HG02938 (cell line): Measurements from ENCODE around the gene RPS6KA2.

Experiments used
- ATAC-seq: cut with Tn5 transposase; IDR thresholded peaks from one replicate; pipeline ENCODE4 v1.9.1; 2021; ENCODE audit warnings: mild to moderate bottlenecking, moderate library complexity; ENCODE audit not compliant: unreplicated experiment

The RPS6KA2 gene

DNA sequence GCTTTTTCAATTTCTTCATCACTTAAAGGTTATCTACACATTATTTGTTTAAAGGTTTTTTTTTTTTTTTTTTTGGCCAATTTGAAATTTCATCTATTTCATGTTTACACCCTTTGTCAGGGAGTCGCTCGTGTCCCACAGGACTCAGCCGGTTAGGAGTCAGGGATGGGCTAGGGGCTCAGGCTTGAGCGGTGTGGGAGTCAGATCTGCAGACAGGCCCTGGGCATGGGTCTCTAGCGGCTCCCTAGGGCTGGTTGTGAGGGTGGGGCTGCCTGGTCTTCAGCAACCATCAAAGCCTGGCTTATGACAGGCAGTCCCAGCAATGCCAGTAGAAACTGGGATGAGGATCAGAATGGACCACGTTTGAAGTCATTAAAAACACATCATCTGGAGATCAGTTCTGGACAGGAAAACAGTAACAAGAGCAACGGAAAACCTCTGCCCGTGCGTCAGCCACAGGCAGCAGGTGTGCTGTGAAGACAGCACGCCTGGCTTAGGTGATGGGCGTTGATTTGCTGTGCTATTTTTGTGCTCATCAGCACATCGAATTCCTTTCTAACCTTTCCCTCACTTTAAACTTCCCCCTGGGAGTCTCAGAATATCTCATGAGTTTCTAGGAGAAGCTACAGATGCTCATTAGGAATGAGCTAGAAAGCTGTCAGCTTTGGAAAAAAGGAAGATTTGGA is 153.0 kb downstream of the RPS6KA2 start:
- ATAC-seq, result no peak

DNA sequence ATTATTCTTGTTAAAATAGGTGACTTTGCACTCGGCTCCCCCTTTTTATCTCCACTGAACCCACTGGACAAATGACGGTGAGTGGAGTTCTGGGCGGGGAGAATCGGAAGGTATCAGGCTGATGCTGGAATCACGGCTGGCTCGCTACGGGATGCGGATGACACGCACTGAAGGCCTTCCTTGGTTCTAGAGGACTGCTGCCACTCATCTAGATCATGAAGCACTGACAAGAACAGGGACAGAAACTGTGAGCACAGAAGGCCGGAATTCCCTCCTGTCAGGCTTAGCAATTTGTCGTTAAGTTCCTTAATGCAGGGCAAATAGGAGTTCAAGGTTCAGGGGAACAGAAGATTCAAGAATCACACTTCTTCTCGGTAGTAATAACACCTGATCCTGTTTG is 154.4 kb downstream of the RPS6KA2 start:
- no peak for ATAC-seq

DNA sequence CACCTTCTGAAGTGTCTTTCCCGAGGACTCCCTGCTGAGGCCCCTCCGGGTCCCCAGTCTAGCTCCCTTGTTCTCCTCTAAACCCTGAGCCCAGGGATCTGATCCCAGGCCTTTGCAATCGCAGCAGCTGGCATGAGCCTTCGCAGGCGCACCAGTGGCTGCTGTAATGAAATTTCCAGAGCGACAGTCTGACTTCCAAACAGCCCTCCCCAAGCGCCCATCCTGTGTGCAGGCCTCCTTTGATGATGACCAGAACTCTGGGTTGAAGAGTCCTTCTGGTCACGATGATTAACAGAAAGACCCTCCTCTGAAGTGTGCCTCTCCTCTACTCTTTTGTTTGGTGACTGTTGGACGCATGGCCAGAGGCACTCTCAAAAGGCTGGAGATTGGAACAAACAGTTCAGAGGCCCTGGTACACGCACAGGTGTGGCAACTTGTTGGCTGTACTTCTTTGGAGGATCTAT is 155.2 kb downstream of the RPS6KA2 start:
- ATAC-seq, result no peak

DNA sequence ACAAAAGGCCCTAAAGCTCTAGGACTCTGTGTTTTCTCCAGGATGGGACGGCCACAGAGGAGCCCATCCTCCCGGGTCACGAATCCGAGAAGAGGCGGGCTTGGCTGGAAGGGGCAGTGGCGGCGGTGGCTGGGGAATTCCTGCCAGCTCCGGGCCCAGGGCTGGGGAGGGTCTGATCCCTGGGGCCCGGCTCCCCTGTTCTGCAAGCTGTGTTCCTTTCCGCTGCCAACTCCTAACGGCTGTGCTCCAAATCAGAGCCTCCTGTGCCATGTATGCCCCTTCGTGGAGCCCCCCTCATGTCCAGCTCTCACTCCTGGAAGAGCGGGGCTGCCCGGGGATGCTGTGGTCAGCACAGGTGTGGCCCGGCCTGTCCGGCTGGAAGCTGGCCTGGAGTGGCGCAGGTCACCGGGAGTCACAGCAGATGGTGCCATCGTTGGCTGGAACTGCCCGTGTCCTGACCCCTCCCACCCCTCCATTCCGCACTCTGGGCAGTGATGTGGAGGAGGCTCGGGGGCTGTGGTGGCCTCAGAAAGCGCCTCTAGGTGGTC is 156.1 kb downstream of the RPS6KA2 start:
- no peak for ATAC-seq

DNA sequence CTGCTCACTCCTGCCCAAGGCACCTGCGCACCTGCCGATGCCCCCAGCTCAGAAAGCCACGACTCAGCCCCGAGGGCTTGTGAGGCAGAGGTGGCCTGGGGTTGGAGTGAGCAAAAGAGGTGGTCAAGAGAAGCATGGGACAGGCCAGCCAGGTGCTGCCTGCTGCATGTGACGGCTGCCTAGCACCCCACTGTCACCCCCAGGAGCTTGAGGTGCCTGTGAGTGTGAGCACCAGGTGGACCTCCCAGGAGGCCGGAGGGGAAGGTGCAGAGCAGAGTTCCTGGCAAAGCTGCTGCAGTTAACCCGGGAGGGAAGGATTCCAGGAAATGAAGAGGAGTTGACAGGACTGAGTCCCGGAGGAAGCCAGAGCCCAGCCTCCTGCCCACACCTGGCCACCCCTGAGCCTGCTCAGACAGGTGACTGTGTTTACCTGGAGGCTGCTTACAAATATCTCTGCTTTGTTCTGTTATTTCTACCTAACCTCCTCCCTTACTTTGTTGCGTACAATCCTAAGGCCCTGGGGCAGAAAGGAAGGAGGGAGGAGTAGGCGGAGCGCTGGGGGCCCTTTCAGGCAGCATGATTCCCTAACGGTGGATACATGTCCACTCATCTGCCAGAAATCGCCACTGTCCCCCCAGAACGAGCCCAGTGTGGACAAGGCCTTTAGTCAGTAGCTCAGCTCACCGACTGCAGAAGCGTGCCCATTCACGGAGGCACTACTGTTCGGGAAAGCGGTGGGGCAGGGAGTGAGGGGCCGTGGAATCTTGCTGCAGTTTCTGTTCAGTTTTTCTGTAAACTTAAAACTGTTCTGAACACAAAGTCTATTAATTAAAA is 156.8 kb downstream of the RPS6KA2 start:
- ATAC-seq, result no peak

DNA sequence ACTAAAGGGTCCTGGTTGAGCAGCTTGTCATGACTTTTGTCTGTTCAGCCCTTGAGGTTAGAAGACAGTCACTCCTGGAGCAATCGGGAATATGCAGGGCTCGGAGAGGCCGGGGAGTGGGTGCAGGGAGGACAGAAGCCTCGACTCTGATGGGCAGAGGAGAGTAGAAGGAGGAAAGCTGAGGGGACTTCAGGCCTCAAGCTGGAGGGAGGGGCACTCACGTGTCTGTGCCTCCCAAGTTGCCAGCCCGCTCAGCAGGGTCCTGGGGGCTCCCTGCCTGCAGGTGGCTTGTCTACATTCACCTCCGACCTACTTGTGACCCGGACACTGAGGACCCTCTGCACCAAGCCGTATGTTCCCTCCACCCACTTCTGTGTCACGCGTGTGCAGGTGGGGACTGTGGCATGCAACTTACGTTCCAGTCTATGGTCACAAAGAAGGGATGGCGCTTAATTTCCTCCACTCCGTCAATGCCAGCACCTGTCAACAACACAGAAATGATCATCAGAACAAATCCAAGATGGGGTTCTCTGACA is 157.6 kb downstream of the RPS6KA2 start:
- no peak for ATAC-seq

DNA sequence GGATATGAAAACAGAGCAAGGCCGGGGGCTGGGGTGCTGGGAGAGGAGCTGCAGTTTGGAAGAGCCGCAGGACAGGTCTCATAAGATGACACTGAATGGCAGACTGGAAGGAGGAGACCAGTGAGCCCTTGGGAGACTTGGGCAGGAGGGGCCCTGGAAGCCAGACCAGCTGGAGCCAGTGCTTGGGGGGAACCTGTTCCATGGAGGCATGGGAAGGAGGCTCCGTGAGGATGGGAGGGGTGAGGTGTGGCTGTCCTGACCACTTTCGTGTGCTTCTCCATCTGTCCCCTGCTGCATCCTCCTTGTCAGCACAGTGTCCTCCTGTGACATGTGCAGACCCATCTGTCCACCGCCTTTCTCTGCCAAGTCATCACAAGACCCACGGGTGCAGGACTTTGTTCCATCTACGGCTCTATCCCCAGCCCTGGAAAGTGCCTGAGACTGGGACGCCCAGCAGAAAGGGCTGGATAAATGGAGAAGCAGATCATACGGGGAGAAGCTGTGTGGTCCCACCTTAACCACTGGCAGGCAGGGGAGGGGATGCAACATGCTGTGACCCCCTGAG is 159.5 kb downstream of the RPS6KA2 start:
- no peak for ATAC-seq

DNA sequence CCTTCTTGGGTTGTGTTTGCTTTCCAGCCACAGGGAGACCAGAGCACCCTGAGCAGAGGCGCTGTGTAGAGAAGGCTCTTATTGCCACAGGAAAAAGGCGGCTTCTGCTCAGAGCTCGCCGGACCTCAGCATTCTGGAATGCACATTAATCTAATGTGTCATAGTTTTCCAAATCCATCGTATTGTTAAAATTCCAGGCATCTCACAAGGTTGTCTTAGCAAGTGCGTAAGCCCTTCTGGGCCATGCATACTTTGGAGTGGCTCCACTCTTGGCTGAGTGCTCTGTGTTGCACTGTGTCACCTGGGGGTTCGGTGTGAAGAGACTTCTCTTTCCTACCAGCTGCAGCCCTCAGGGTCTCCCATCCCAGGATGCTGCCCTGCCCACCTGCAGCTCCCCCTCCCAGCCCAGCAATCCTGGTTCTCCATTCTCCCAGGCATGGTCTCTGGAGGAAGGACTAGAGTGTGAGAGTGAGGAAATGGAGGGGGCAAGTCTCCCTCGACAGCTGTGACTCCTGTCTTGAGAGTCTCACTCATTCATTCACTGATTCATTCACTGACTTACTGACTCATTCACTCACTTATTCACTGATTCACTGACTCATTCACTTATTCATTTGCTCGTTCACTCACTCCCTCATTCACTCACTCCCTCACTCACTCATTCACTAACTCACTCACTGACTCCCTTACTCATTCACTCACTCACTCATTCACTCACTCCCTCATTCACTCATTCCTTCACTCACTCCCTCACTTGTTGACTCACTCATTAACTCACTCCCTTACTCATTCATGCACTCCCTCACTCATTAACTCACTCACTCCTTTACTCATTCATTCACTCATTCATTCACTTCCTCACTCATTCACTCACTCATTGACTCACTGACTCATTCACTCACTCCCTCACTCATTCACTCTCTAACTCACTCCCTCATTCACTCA is 160.6 kb downstream of the RPS6KA2 start:
- no peak for ATAC-seq

DNA sequence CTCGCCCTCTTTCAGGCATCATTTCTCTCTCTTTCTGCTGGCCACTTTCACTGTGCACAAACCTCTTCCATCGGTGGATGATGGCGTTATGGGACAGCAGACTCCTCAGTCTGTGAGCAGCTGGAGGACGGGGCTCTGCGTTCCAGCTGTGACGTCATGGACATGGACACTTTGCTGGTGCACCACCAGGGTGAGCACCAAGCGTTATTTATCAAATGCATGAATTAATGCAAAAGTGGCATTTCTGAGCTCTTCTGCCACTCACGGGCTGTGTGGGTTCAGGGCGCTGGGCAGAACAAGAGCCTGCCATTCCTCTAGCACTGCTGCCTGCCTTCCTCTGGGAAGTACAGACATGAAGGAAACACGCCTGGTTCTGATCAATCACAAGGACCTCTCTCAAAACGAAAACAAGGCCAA is 161.4 kb downstream of the RPS6KA2 start:
- ATAC-seq, result no peak

DNA sequence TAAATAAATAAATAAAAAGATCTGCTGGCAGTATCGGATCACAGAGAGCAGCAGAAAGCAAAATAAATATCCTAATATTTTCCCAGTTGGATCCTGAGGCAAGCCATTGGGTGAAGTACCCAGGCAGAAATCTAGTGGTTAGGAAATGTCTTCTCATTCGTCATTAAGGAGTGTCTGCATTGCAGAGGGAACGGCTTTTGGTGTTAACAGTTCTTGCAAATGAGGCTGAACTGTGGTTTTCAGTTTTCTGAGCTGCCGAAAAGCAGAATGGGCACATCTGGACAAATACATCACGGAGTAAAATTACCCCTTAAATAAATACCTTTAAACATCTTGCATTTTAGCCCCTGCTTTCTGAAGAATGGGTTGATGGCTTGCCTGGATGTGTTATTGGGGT is 162.1 kb downstream of the RPS6KA2 start:
- no peak for ATAC-seq

DNA sequence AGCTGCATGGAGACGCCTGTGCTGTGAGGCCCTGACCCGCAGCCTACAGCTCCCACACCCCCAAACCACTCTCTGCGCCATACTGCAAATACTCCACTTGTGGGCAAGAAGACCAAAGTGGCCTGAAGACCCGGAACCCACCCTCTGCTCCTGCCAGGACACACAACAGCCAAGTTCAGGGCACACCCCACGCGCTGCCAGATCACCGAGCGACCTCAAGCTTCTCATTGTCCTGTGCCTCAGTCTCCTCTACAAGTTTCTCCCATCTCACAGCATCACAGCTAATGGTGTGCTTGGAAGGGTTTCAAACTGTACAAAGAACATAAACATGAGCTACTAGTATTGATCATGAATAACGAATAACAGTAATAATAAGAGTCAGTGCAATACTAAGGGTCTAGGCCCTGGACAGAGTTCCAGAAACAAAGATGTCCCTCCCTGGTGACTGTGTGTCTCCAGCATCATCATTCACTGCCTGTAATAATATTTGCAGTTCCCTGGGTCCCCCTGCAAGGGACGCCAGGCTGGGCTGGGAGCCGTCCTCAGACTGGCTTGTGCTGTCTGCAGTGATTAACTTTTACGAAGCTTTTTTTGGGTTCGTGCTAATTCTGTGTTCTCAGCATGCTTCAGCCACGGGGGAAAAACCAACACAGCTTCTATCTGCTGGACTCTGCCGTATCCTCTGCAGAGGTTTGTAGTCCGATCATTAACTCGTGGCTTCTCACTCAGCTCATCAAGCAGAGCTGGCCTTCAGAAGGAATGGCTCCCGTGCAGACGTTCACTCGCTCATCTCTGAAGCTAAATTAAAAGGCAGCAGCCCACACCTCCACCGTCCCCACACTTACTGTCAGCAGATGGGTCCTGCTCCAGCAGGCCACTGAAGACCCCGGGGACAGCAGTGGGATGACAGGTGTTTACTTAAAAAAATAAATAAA is 162.7 kb downstream of the RPS6KA2 start:
- no peak for ATAC-seq

DNA sequence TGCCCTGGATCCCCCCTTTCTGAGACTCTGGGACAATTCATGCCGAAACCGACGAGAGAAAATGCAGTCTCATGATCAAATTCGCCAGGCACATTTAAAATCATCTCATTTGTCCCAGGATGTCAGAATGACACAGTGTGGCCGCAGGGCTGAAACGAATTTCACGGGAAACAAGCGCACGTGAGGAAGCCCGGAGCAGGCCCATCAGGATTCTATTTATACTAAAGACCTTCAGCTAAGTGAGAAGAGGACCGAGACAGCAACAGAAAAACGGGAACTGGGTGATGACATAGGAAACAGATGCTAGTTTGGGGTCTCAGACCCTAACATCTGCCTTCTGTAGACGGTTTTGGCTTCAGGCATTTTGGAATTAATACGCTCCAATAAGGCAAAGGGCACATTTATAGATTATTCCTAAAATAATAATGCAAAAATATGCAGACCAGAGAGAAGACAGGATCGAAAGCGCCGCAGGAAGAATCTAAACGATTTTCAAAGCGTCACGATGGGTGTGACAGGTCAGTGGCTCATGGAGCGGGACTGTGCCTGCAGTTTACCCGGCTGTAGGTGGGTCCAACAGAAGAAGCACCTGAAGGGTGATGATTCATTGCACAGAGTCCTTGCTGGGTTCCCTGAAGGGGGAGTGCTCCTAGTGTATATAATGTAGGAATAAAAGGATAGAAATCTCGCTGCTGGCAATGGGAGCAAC is 163.5 kb downstream of the RPS6KA2 start:
- ATAC-seq, result no peak

DNA sequence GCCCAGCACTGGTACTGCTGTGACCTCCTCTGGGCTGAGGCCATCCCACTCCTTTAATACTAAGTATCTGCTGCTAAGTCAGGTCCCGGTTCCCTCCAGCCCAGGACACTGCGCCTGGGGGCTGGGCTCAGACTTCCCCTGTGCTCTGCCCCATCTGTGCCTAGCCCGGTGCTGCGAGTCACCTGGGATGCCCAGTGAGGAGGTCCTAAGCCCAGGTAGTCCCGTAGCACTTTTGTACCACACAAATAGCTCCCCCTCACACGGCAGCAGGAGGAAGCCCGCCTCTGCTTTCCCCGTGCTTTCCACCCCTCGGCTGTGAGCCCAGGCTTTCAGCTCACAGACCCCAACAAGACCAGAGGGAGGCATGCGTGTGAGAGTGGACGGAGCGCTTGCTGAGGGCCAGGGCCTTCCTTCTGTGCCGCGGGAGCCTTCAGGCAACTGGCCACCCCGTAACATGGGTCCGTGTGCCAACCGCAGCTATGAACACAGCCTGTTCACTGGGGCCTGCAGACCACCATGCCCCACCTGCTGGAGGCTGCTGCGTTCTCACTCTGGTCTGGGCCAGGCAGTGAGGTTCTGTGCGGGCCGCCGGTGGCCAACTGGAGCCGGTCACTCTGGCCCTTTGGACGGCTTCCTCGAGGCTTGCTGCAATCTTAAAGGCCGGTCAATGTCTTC is 164.5 kb downstream of the RPS6KA2 start:
- no peak for ATAC-seq

DNA sequence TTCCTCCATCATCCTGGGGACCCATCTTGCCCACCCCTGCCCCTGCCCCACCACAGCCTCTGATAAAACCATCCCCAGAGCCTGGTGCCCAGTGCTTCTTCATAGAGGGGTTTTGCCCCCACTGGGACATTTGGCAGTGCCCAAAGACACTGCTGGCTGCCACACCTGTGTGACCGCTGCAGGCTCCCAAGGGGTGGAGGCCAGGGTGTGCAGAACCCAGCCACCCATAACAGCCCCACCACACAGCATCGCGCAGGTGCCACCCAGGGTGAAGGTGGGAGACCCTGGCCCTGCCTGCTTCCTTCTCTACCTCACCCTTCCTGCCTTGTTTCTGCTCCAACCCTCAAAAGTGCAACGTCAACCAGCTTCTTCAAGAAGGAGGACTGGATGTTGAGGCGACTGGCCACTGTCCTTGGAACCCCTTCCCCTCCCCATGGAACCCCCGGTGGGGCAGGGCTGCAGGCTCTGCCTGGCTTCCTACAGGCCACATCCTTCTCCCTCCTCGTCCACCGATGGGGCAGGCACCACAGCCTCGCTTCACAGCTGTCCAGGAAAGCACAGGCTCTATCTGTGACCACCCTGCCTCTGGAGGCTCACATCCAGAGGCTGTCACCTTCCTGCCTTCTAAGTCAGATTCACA is 165.1 kb downstream of the RPS6KA2 start:
- ATAC-seq, result no peak

DNA sequence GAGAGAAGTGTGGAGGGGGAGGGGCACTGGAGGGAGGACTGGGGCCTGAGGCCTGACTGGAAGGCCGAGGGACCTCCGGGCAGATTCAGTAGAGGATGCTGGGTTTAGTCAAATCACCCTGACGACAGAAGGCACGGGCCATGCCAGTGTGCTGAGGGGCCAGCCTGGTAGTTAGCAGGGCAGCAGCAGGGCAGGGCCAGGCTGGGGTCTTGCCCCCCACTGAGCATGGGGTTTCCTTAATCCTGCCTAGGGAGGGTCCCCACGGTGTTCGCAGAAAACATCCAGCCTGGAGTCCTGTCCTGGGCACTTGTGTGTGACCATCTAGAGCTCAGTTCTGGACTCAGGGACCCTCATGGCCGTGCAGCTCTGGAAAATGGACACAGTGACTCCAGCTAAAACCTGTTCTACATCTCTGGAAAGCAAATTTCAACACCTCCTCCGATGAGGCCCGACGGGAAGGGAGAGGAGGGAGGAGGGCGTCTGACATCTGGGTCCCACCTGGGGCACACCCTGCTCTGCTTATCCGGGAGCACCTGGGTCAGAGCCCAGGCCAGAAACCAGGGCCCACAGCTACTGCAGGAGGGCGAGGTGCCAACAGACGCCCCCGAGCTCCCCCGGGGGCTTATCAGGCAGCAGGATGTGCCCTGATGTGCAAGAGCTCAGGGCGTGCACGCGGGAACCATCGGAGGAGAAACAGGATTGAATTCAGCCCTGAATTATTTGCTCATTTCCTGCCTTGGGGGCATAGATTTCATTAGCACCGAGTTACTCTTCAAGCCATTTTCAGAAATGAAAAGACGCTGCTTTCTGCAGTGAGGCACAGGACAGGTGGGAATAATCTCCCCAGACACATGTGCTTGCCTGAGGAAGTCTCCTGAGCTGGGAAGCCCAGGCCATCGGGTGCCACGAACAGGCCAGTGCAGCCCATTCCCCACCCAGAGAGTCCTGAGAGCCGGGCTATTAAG is 166.3 kb downstream of the RPS6KA2 start:
- no peak for ATAC-seq

DNA sequence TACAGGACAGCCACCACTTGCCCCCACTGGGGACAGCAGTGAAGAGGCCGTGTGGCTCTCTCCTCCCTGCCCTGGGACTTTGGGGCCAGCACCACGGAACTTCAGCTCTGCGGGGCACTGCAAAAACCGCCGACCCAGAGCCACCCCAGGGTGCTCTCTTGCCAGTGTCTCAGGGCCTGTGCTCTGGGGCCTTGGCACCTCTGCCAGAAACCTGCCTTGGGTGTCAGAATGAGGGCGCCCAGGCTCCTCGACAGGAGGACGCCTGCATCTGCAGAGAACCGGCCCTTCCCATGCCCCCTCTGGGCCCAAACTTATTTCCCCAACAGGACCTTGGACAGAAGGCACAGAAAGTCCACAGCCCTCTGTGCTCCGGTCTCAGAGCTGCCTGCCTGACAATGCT is 167.1 kb downstream of the RPS6KA2 start:
- no peak for ATAC-seq
